HEK293T (cell line): ENCODE data around the gene LTB4R2.

Experiments used
- CTCF ChIA-PET: fragments of 350-600 bp; formaldehyde crosslinking; extraction: SDS; loops from one replicate; lab custom pipeline; 2021; ENCODE audit warnings: antibody characterized with exemption, inconsistent platforms; lab: Yijun Ruan, JAX
- POLR2A ChIA-PET: fragments of 350-600 bp; formaldehyde crosslinking; extraction: SDS; loops from one replicate; lab custom pipeline; 2020; ENCODE audit warnings: antibody characterized with exemption, inconsistent platforms; lab: Yijun Ruan, JAX
- DNase-seq: peaks from one replicate; pipeline ENCODE4 v3.0.0; 2012; ENCODE audit warnings: mixed read lengths; ENCODE audit errors: extremely low spot score
- ARNT ChIP-seq: fragments of 450-650 bp; IDR thresholded peaks from 2 replicates; pipeline ENCODE4 v1.6.1; 2017; ENCODE audit warnings: mild to moderate bottlenecking
- BHLHE40 ChIP-seq: fragments of 450-650 bp; IDR thresholded peaks from 2 replicates; pipeline ENCODE4 v1.6.1; 2016; ENCODE audit warnings: mild to moderate bottlenecking, moderate library complexity, borderline replicate concordance
- CTBP1 ChIP-seq: fragments of 450-650 bp; IDR thresholded peaks from 2 replicates; pipeline ENCODE4 v1.6.1; 2016; ENCODE audit warnings: borderline replicate concordance
- ELF4 ChIP-seq: fragments of 450-650 bp; IDR thresholded peaks from 2 replicates; pipeline ENCODE4 v1.6.1; 2017; ENCODE audit warnings: antibody characterized with exemption
- FOXA1 ChIP-seq: fragments of 450-650 bp; IDR thresholded peaks from 2 replicates; pipeline ENCODE4 v1.6.1; 2016; ENCODE audit warnings: mild to moderate bottlenecking
- FOXK2 ChIP-seq: fragments of 450-650 bp; IDR thresholded peaks from 2 replicates; pipeline ENCODE4 v1.6.1; 2016; ENCODE audit warnings: mild to moderate bottlenecking
- FOXM1 ChIP-seq: fragments of 450-650 bp; IDR thresholded peaks from 2 replicates; pipeline ENCODE4 v1.6.1; 2017; ENCODE audit warnings: mild to moderate bottlenecking, borderline replicate concordance
- HDGF ChIP-seq: fragments of 450-650 bp; IDR thresholded peaks from 2 replicates; pipeline ENCODE4 v1.6.1; 2017; ENCODE audit warnings: antibody characterized with exemption, borderline replicate concordance
- L3MBTL2 ChIP-seq: fragments of 450-650 bp; conservative IDR thresholded peaks from 2 replicates; pipeline ENCODE4 v1.6.1; 2016; ENCODE audit warnings: mild to moderate bottlenecking
- LEF1 ChIP-seq: fragments of 450-650 bp; IDR thresholded peaks from 2 replicates; pipeline ENCODE4 v1.6.1; 2017; ENCODE audit warnings: mild to moderate bottlenecking, borderline replicate concordance
- NFRKB ChIP-seq: fragments of 450-650 bp; IDR thresholded peaks from 2 replicates; pipeline ENCODE4 v1.6.1; 2016; ENCODE audit warnings: mild to moderate bottlenecking, moderate library complexity
- SP1 ChIP-seq: fragments of 450-650 bp; IDR thresholded peaks from 2 replicates; pipeline ENCODE4 v1.6.1; 2017
- SUZ12 ChIP-seq: fragments of 450-650 bp; IDR thresholded peaks from 2 replicates; pipeline ENCODE4 v1.6.1; 2016; ENCODE audit warnings: mild to moderate bottlenecking
- TARDBP ChIP-seq: fragments of 450-650 bp; IDR thresholded peaks from 2 replicates; pipeline ENCODE4 v1.6.1; 2016
- ZNF384 ChIP-seq: fragments of 450-650 bp; IDR thresholded peaks from 2 replicates; pipeline ENCODE4 v1.6.1; 2016
- TF ChIP-seq, protein P1 (sequence below): fragments of 450-650 bp; IDR thresholded peaks from 2 replicates; pipeline ENCODE4 v1.6.1; 2016

The LTB4R2 gene

GRCh38 chr14:24282736-24283135 is 27.2 kb upstream of the LTB4R2 start:
- TF ChIP-seq FOXA1, result no peak
- no peak for TF ChIP-seq BHLHE40
- TF ChIP-seq SUZ12, result no peak
- no peak for TF ChIP-seq FOXK2
- no peak for TF ChIP-seq NFRKB
- TF ChIP-seq ELF4, result no peak
- no peak for TF ChIP-seq LEF1
- TF ChIP-seq, protein P1, sequence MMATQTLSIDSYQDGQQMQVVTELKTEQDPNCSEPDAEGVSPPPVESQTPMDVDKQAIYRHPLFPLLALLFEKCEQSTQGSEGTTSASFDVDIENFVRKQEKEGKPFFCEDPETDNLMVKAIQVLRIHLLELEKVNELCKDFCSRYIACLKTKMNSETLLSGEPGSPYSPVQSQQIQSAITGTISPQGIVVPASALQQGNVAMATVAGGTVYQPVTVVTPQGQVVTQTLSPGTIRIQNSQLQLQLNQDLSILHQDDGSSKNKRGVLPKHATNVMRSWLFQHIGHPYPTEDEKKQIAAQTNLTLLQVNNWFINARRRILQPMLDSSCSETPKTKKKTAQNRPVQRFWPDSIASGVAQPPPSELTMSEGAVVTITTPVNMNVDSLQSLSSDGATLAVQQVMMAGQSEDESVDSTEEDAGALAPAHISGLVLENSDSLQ, result no peak
- no peak for TF ChIP-seq CTBP1
- TF ChIP-seq ARNT, result no peak
- TF ChIP-seq SP1, result no peak
- TF ChIP-seq ZNF384, result no peak
- no peak for TF ChIP-seq TARDBP
- TF ChIP-seq FOXM1, result no peak
- no peak for TF ChIP-seq HDGF
- no peak for TF ChIP-seq L3MBTL2
- ChIA-PET POLR2A (interaction anchor here (1.2 to 5.3 kb wide), 3 partner anchors 11 to 40 kb away, joined by 3 to 39 read pairs (median 6); partner anchors contain the start of genes DHRS1, NOP9, RABGGTA and TINF2), CTCF (interaction anchor here (0.6 kb wide), 1 partner anchor 40 kb away, joined by 3 read pairs; no protein-coding TSS in a partner anchor)
- no peak for DNase-seq

GRCh38 chr14:24283796-24284460 is 26.0 kb upstream of the LTB4R2 start:
- DNase-seq, result no peak
- CTCF ChIA-PET, result interaction anchor here (1.1 kb wide), 1 partner anchor 148 kb away, joined by 3 read pairs; no protein-coding TSS in a partner anchor
- TF ChIP-seq ZNF384 (no peak), LEF1 (no peak), L3MBTL2 (no peak), SP1 (no peak), BHLHE40 (no peak), SUZ12 (no peak), ARNT (no peak), HDGF (no peak)
- TF ChIP-seq, protein P1, result no peak
- POLR2A ChIA-PET, result interaction anchor here (0.8 to 5.3 kb wide), 2 partner anchors 12 to 42 kb away, joined by 3 to 39 read pairs; partner anchors contain the start of genes RABGGTA and TINF2

GRCh38 chr14:24284501-24285035 is 25.4 kb upstream of the LTB4R2 start:
- CTCF ChIA-PET, result interaction anchor here (1.1 to 1.8 kb wide), 2 partner anchors 13 to 147 kb away, joined by 3 to 4 read pairs; no protein-coding TSS in a partner anchor

GRCh38 chr14:24285351-24285750 is 24.6 kb upstream of the LTB4R2 start:
- ChIA-PET POLR2A (interaction anchor here (1.0 kb wide), 1 partner anchor 14 kb away, joined by 6 read pairs; the partner anchor contains the start of gene RABGGTA), CTCF (interaction anchor here (0.6 to 1.8 kb wide), 2 partner anchors 12 to 124 kb away, joined by 3 to 4 read pairs; partner anchors contain the start of gene IRF9)
- DNase-seq, result no peak
- TF ChIP-seq ARNT, result no peak
- no peak for TF ChIP-seq ELF4
- no peak for TF ChIP-seq HDGF
- TF ChIP-seq CTBP1, result no peak
- TF ChIP-seq BHLHE40, result no peak
- TF ChIP-seq, protein P1, result no peak
- TF ChIP-seq FOXM1, result no peak
- TF ChIP-seq FOXK2, result no peak
- TF ChIP-seq LEF1, result no peak
- TF ChIP-seq FOXA1, result no peak
- no peak for TF ChIP-seq L3MBTL2
- TF ChIP-seq SP1, result no peak
- TF ChIP-seq NFRKB, result no peak
- no peak for TF ChIP-seq ZNF384
- TF ChIP-seq TARDBP, result no peak

More at GRCh38 chr14:24284501-24285035, 25.4 kb upstream of the LTB4R2 start:
- POLR2A ChIA-PET, result interaction anchor here (1.0 to 5.3 kb wide), 2 partner anchors 13 kb away, joined by 6 to 39 read pairs; partner anchors contain the start of gene RABGGTA
- no peak for TF ChIP-seq L3MBTL2
- TF ChIP-seq, protein P1, result no peak
- TF ChIP-seq HDGF, result no peak
- TF ChIP-seq LEF1, result no peak
- no peak for DNase-seq

- DNase-seq, result no peak
- CTCF ChIA-PET, result interaction anchor here (2.4 kb wide), 1 partner anchor 10 kb away, joined by 8 read pairs; no protein-coding TSS in a partner anchor
- TF ChIP-seq ARNT (no peak), CTBP1 (no peak), L3MBTL2 (no peak), FOXM1 (no peak), FOXK2 (no peak), HDGF (no peak), BHLHE40 (no peak), FOXA1 (no peak), SP1 (no peak), NFRKB (no peak), ZNF384 (no peak), TARDBP (no peak), LEF1 (no peak), SUZ12 (no peak), ELF4 (no peak)
- TF ChIP-seq, protein P1, result no peak
- POLR2A ChIA-PET, result interaction anchor here (2.0 kb wide), 1 partner anchor 44 kb away, joined by 8 read pairs; the partner anchor contains the start of gene TINF2
These were observed 22.9 kb upstream of the LTB4R2 start for GRCh38 chr14:24286996-24287395.
